Adrenal gland (tissue), 12 donors: ENCODE data around the gene ARHGEF7. TPM values are rescaled to one million over a fixed set of nuclear protein-coding genes. Genes with fewer than 3 reads are reported as not detected.

Experiments used
- DNase-seq, 7 donors: peaks; one replicate each; pipeline ENCODE4 v3.0.0-alpha.2; 2019 to 2020
- H3K27ac ChIP-seq, 5 donors: fragments of 200-600 bp; sonication (generic) in 4 of 5; 1 replicate in 3 of 5; 2 replicates in 2 of 5; pipeline versions ENCODE4 v1.5.1 to v1.8.0; 2016 to 2020; ENCODE audit warnings: mild to moderate bottlenecking in 1 of 5
- H3K27me3 ChIP-seq: fragments of 200-600 bp; 2 replicates; pipeline ENCODE4 v1.8.0; 2021
- H3K36me3 ChIP-seq, 2 donors: fragments of 200-600 bp; replicated peaks in 1 of 2; 1 replicate in 1 of 2; 2 replicates in 1 of 2; pipeline versions ENCODE4 v1.5.1 to v1.8.0; 2018 to 2022
- H3K4me1 ChIP-seq, 2 donors: fragments of 200-600 bp; replicated peaks in 1 of 2; 1 replicate in 1 of 2; 2 replicates in 1 of 2; pipeline versions ENCODE4 v1.5.1 to v1.8.0; 2018 to 2021
- H3K4me3 ChIP-seq, 4 donors: fragments of 200-600 bp; sonication (generic) in 3 of 4; one replicate each; pipeline ENCODE4 v1.5.1; 2016 to 2018
- H3K9me3 ChIP-seq, 3 donors: fragments of 200-600 bp; sonication (generic) in 1 of 3; replicated peaks in 1 of 3; 1 replicate in 2 of 3; 2 replicates in 1 of 3; pipeline versions ENCODE4 v1.5.1 to v1.8.0; 2016 to 2021
- POLR2A ChIP-seq, 2 donors: fragments of 450-650 bp; IDR thresholded peaks; one replicate each; pipeline ENCODE4 v1.6.1; 2017; ENCODE audit warnings: antibody characterized with exemption in 2 of 2, mild to moderate bottlenecking in 2 of 2, moderate library complexity in 1 of 2
- WGBS, 4 donors: extraction: QIAGEN DNeasy Blood & Tissue Kit in 2 of 4; methylation state at CpG; one replicate each; pipeline versions ENCODE4 v1.1.5 to v1.1.7; 2013 to 2017; 5-methylcytosine and 5-hydroxymethylcytosine counted together
- intact Hi-C, 2 donors: fragments of 100-400 bp; cut with DNase I; formaldehyde crosslinking; loops; one replicate each; pipeline versions ENCODE4 v1.14.1 to v1.15.0; 2022 to 2023
- polyA plus RNA-seq, 3 donors: library from polyadenylated mRNA; stranded (reverse); fragments of 200-250 nt in 2 of 3; fragments of 350-450 nt in 1 of 3; fragmentation: Illumina TruSeq in 1 of 3; extraction: RNeasy Lipid Tissue Mini Kit (QIAGEN cat#74804) in 1 of 3; gene quantifications; one replicate each; pipeline ENCODE4 v1.2.3, GENCODE V29; 2013 to 2014
- total RNA-seq, 9 donors: library from RNA; depleted of rRNA in 4 of 9; stranded (reverse); fragments of >200 nt in 4 of 9; fragments of 120-200 nt in 1 of 9; fragmentation: NEBNext Ultra II Directional in 1 of 9; extraction: Animal tissue kit (Norgen Biotek cat#: 25700) in 1 of 9; gene quantifications; one replicate each; pipeline versions ENCODE4 v1.1.0 to v1.2.4, GENCODE V29; 2013 to 2023
- TF ChIP-seq, protein P1 (sequence below), 6 experiments: fragments of 450-650 bp in 4 of 6; fragments of 200-600 bp in 2 of 6; sonication (generic) in 1 of 6; IDR thresholded peaks; 1 replicate in 5 of 6; 2 replicates in 1 of 6; pipeline versions ENCODE4 v1.5.1 to v1.8.0; 2016 to 2021; ENCODE audit warnings: antibody characterized with exemption in 6 of 6, mild to moderate bottlenecking in 2 of 6, moderate library complexity in 1 of 6
- donor health status: healthy with polysubstance abuse.
- donor health status: Bipolar disorder and iron deficiency.
- donor health status: DM: yes; HTN: yes; CAD: no.
- donor health status: DM: no; HTN: no; CAD: no.
- donor health status: DM: no; HTN: no; CAD: no.
- donor health status: DM: yes; HTN: yes; CAD: no.

The ARHGEF7 gene
- total and polyA plus RNA-seq, 12 donors: 25.3 to 69.3 (median 53.2) TPM

DNA sequence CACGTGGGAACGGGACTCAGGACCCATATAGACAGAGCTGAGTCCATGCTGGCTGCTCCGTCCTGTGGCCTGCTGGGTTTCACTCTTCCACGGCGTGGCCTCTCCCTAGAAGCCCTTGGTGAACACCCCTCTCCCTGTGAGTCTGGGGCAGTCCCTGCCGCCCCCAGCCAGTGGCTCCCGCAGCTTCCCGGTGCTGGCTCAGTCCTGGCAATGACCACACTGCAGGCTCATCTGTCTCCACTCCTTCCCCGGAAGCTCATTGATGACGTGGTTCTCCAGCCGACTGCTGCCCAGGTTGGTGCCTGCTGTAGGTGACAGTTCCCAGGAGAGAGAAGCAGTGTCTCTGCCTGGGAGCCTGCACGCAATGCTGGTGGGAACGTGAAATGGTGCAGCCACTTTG lies 203.3 kb downstream of the ARHGEF7 start:
- Histone ChIP-seq H3K4me1 (no peaks in the 10 kb centered on the region), H3K9me3 (no peaks in the 10 kb centered on the region), H3K27me3 (no peaks in the 10 kb centered on the region), H3K36me3 (peaks cover 0 to 7% of the 10 kb centered on the region in 2 donors), H3K4me3 (no peak overlapping the region), H3K27ac (no peak overlapping the region)
- DNase-seq: peak in 1 of 7 donors; percentile 28
- intact Hi-C loops: no loop called here
- TF ChIP-seq, protein P1, sequence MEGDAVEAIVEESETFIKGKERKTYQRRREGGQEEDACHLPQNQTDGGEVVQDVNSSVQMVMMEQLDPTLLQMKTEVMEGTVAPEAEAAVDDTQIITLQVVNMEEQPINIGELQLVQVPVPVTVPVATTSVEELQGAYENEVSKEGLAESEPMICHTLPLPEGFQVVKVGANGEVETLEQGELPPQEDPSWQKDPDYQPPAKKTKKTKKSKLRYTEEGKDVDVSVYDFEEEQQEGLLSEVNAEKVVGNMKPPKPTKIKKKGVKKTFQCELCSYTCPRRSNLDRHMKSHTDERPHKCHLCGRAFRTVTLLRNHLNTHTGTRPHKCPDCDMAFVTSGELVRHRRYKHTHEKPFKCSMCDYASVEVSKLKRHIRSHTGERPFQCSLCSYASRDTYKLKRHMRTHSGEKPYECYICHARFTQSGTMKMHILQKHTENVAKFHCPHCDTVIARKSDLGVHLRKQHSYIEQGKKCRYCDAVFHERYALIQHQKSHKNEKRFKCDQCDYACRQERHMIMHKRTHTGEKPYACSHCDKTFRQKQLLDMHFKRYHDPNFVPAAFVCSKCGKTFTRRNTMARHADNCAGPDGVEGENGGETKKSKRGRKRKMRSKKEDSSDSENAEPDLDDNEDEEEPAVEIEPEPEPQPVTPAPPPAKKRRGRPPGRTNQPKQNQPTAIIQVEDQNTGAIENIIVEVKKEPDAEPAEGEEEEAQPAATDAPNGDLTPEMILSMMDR (IDR thresholded peaks at IDR 0.05): no peak
- TF ChIP-seq POLR2A (IDR thresholded peaks at IDR 0.05): no peak
- 82 to 100% (median 89%) methylated on average over 2 to 13 of the region's 13 CpGs for WGBS, 4 donors

DNA sequence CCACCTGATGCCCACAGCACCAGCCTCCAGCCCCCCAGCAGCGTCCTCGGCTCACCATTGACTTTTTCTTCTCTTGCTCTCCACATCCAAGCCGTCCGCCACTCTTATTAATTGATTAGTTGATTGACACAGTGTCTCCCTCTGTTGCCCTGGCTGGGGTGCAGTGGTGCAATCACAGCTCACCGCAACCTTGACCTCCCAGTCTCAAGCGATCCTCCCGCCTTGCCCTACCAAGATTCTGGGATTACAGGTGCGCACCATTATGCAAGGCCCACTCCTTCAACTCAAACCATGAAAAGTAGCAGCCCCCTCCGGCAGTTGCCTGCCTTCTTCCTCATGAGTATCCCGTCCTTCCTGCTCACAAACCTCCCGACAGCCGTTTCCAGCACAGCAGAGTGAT lies 204.4 kb downstream of the ARHGEF7 start:
- TF ChIP-seq, protein P1 (IDR thresholded peaks at IDR 0.05): no peak
- no peak for TF ChIP-seq POLR2A (IDR thresholded peaks at IDR 0.05)
- peak in 1 of 7 donors; percentile 39 for DNase-seq
- 92 to 94% (median 92%) methylated on average over 12 of the region's 12 CpGs for WGBS, 4 donors

DNA sequence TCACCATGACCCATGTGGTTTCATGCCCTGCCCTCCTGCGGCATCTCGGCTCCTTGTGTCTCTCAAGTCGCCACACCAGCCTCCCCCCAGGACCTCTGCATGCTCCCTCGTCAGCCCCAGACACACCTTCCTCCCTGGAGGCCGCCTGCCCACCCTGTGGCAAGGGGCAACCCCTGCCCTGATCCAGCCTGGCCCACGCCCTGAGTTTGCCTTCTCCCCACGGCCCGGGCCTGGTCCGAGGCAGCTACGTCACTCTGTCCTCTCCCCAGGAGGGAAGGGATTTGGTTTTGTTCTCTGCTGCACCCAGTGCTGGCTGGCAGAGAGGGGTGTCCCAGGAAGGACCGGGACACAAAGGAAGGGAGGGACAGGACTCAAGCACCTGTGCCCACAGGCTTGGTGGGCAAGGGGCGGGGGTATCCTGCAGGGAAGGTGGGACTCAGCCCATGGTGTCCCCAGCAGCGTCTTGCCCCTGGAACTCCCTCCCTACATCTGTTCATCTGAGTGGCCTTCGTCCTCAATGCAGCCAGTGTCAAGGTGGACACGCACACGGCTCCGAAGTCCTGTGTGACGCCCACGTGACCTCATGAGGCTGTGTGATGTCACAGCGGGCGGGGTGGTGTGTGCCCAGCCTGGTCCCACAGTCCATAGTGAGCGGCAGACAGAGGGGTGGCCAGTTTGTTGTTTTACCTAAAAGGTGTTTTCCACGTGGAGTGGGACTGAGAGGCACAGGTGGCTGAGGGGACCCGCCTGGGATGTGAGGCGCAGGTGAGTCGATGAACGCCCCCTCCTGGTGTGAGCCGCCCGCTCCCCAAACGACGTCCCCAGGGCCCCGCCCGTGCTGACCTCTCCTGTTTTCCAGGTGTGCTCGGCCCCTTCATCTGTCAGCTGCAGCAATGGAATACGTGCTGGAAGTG lies 205.1 kb downstream of the ARHGEF7 start, which contains the start of gene TEX29:
TEX29 (plus strand) TSS at position 645 of the 914 bp plus-strand sequence; CDS start at position 894, 249 bp downstream.
- intact Hi-C loops: no loop called here
- no peak for DNase-seq
- TF ChIP-seq, protein P1 (IDR thresholded peaks at IDR 0.05): no peak
- TF ChIP-seq POLR2A (IDR thresholded peaks at IDR 0.05): no peak
- Histone ChIP-seq H3K36me3 (peaks cover 0 to 7% of the 10 kb centered on the region in 2 donors), H3K27me3 (no peaks in the 10 kb centered on the region), H3K4me1 (no peaks in the 10 kb centered on the region), H3K27ac (no peak within 1 kb of the TSS), H3K9me3 (no peaks in the 10 kb centered on the region), H3K4me3 (no peak within 1 kb of the TSS)
- 70 to 77% (median 74%) methylated on average over 26 to 35 of the region's 35 CpGs for WGBS, 4 donors

More for the DNA sequence above, 204.4 kb downstream of the ARHGEF7 start:
- H3K9me3 ChIP-seq: no peaks in the 10 kb centered on the region
- peaks cover 0 to 7% of the 10 kb centered on the region in 2 donors for H3K36me3 ChIP-seq
- H3K4me1 ChIP-seq: no peaks in the 10 kb centered on the region
- no peak overlapping the region for H3K27ac ChIP-seq
- no peak overlapping the region for H3K4me3 ChIP-seq
- no peaks in the 10 kb centered on the region for H3K27me3 ChIP-seq
- intact Hi-C loops: no loop called here

DNA sequence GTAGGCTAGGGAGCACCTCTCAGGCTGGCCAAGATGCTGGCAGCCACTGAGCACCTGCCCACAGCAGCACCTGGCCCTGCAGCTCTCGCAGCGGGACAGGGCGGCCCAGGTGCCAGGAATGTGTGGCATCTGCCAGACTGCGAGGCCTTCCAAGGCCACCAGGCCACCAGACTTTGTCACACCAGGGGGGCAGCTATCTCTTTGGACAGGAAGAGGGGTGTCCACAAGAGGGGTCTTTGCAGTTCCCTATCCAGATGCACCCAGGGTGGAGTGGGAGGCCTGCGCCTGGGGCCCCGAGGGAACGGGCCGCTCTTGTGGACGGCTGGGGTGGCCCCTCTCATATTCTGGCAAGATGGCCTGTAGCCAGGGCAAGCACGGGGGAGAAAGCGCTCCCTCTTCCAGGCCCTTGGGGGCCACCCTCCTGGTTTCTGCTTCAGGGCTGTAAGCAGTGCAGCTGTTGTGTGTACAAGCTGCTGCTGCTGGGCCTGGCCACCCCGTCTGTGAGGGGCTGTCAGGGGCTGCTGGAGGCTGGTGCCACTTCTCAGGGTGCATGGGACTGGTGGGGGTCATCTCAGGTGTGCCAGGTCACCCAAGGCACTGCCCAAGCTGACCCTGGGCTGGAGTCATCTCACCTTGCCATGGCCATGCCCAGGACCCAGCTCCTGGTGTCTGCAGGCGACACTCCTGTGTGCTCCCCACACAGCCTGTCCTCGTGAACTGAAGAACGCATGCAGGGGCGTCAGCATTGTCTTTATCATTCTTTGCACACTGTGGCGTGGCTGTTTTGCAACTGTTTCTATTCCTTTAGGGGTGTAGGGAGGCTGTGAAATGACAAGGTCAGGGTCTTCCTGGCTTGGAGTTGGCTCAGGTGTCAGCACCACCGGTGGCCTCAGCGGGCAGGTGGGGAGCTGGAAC lies 207.1 kb downstream of the ARHGEF7 start:
- intact Hi-C loops: no loop called here
- TF ChIP-seq, protein P1 (IDR thresholded peaks at IDR 0.05): no peak
- no peak for TF ChIP-seq POLR2A (IDR thresholded peaks at IDR 0.05)
- DNase-seq: no peak

More for the DNA sequence above, 207.1 kb downstream of the ARHGEF7 start:
- H3K27ac ChIP-seq: no peak overlapping the region
- H3K4me1 ChIP-seq: no peaks in the 10 kb centered on the region
- H3K9me3 ChIP-seq: no peaks in the 10 kb centered on the region
- H3K4me3 ChIP-seq: no peak overlapping the region
- WGBS, 4 donors: 81 to 90% (median 88%) methylated on average over 12 to 19 of the region's 19 CpGs
- H3K27me3 ChIP-seq: no peaks in the 10 kb centered on the region
- H3K36me3 ChIP-seq: no peaks in the 10 kb centered on the region
